HTERT RPE-1 (cell line): Measurements from ENCODE around the gene ACOT9.
"Not testable (repeated sequence)": the region's sequence is repeated elsewhere in the genome, so short reads cannot be mapped to it uniquely, and the experiment has no call there.

Experiments
- in situ Hi-C: fragments of 300-500 bp; cut with MboI; formaldehyde crosslinking; loops from 4 replicates; pipeline ENCODE4 v1.14.3; 2020; ENCODE audit warnings: low sequenced_read_pairs

ACOT9 gene, protein sequence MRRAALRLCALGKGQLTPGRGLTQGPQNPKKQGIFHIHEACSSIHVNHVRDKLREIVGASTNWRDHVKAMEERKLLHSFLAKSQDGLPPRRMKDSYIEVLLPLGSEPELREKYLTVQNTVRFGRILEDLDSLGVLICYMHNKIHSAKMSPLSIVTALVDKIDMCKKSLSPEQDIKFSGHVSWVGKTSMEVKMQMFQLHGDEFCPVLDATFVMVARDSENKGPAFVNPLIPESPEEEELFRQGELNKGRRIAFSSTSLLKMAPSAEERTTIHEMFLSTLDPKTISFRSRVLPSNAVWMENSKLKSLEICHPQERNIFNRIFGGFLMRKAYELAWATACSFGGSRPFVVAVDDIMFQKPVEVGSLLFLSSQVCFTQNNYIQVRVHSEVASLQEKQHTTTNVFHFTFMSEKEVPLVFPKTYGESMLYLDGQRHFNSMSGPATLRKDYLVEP

DNA sequence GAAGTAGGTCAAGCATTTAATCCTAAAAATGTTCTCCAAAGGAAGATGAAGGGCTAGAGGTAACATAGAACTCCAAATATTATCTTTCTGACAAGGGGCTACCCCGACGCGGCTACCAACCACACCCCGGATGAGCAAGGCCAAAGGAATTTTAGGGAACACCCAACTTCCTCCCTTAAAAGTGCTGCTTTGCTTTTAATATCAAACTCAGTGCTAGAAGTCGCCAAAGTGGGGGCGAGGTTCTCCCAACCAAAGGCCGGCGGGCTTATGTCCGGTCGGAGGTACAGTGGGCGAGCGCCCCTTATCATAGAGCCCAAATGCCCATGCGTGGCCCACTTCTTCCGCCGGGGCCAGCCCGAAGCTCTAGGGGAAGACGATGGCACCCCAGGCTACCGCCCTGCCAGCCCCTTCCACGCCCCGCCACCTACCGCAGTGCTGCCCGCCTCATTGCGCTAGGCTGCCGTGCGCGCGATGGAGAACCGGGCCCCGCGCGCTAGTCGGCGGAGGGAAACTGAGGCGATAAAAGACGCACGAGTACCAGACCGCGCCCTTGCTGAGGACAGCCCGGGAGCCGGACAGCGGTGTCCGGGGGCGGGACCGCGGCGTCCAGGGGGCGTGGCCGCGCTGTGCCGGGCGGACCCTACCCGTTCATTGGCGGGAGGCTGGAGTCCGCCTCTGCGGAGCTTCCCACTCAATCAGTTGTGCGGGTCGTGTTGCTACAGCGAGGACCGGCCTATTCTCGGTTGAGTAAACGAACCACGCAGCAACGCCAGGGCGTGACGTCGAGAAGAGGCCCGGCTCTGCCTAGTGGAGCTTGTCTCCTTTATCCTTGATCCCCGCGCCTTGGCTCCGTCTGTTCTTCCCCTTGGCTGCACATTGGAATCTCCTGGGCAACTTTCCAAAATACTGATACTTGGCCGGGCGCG is at the start of gene ACOT9:
Gene ACOT9 (minus strand): TSS at position 580 of the 926 bp plus-strand sequence. CDS start 132 bp downstream, at position 448.
- in situ Hi-C loops = no loop called here

DNA sequence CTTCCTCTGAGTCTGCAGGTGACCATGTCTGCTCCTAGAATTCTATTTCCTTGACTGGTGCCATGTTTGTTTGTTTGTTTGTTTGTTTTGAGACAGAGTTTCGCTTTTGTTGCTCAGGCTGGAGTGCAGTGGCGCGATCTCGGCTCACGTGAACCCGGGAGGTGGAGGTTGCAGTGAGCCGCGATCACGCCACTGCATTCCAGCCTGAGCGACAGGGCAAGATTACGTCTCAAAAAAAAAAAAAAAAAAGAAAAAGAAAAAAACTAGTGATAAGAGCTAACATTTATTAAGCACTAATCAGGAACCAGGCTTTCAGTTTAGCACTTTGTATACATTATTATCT is 47.0 kb upstream of the ACOT9 start:
- in situ Hi-C loops = no loop called here

DNA sequence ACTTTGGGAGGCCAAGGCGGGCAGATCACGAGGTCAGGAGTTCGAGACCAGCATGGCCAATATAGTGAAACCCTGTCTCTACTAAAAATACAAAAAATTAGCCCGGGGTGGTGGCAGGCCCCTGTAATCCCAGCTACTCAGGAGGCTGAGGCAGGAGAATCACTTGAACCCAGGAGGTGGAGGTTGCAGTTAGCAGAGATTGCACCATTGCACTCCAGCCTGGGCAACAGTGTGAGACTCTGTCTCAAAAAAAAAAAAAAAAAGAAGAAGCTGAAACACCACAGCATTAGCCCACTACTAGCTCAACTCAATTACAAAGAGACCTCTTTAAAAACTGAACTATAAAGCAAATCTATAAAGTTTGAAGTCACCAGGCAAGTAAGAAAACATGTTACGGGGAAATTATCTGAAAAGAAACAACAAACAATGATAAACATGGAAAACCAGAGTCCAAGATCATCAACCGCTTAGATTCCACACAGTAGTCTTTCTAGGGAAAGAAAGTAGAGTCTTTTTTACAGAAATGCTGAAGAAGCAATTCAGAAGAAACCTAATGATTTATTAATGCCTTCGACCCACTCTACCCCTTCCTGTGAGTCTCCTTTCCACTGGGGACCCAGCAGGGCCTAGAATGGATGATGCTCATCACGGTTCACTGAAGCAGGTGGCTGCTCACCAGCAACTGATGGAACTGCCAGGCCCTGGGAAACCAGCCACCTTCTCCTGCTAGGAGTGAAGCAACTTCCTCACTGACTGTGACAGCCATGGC is 46.5 kb upstream of the ACOT9 start:
- in situ Hi-C loops = no loop called here

DNA sequence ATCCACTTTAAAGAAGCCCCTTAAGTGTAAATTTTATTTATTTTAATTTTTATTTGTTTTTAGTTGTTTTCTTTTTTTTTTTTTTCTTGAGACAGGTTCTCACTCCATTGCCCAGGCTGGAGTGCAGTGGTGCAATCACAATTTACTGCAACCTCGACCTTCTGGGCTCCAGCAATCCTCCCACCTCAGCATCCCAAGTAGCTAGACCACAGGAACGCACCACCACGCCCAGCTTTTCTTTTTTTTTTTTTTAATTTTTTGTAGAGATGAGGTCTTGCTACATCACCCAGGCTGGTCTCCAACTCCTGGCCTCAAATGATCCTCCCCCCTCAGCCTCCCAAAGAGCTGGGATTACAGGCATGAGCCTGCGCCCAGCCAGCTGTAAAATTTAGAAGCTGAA is 45.9 kb upstream of the ACOT9 start:
- in situ Hi-C loops = no loop called here

DNA sequence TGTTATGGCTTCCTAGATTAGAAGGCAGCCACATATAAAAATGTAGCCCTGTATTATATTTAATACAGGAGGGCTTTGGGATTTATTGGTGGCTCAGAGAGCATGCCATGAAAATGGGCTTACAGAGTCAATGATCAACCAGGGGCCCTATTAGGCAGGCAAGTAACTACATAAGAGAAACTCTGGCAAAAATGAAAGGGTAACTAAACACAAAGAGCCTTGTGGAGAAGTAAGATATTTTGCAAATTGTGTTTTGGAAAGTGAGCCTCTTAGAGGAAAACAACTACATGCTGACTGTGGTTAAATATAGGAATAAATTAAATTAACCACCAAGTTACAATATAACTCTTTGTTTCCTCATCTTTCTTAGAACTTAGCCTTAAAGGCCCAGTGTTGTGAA is 45.4 kb upstream of the ACOT9 start:
- in situ Hi-C loops = no loop called here

DNA sequence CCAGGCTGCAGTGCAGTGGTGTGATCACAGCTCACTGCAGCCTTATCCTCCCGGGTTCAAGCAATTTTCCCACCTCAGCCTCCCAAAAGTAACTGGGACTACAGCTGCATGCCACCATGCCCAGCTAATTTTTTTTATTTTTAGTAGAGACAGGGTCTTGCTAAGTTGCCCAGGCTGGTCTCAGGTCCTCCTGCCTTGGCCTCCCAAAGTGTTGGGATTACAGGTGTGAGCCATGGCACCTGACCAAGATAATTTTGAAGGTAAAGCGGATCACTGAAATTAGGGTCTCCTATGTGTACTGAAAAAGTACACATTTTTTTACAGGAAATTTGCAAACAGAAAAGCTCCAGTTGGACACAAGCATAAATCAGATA is 44.7 kb upstream of the ACOT9 start:
- in situ Hi-C loops = no loop called here

DNA sequence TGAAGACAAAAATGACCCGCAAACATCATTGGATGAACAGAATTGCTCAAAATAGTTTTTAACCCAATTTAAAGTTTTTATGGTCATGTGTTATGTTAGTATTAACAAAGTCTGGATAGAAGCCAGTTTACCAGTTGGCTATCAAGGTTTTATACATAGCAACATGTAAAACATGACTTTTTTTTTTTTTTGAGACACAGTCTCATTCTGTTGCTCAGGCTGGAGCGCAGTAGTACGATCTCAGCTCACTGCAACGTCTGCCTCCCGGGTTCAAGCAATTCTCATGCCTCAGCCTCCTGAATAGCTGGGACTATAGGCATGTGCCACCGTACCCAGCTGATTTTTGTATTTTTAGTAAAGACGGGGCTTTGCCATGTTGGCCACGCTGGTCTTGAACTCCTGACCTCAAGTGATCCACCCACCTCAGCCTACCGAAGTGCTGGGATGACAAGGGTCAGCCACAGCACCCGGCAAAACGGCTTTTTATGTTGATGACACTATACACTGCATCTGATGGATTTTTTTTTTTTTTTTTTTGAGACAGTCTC is 43.3 kb upstream of the ACOT9 start:
- in situ Hi-C loops = no loop called here

DNA sequence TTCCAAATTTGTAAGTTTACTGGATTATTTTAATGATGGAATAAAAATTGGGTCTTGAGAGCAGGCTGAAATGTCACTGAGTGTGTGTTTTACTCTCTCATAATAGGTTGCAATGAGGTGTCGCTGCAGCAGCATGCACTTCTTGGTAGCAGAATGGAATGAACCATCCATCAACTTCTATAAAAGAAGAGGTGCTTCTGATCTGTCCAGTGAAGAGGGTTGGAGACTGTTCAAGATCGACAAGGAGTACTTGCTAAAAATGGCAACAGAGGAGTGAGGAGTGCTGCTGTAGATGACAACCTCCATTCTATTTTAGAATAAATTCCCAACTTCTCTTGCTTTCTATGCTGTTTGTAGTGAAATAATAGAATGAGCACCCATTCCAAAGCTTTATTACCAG is 42.5 kb upstream of the ACOT9 start:
- in situ Hi-C loops = no loop called here

DNA sequence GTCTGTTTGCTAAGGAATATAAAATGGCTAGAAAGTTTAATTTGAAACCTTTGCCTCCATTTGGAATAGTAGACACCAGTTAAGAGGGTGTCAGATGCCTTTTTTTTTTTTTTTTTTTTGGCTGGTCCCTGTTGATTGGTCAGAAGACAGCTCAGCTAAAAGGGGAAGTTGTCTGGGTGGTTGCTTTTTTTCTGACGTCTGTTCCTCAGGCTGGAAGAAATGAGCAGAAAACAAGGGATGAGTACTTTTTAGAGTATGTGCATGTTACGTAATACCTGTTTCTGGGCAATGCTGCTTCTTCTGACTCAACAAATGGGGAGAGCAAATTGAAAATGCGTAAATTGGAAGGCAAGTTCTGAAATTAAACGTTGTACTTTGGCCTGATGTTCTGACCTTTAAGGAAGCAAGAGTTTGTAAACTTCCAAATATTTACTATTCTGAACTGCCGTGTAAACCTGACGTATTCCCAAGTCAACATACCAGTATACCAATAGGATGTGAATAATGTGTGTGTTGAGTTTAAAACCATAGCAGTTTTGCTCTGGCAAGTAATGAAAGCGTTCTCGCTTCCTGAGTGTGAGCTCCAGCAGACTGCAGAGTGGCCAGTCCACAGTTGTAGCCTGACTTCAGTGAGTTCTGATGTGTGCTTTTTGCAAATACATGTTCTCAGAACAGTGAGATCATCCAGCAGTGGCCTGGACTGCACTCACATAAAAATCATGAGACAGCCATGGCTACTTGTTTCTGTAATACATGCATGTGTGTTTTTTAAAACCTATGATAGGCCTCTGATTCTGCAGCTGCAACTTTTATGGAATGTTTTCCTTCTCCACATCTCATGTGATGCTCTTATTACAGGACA is 41.6 kb upstream of the ACOT9 start:
- in situ Hi-C loops = no loop called here

DNA sequence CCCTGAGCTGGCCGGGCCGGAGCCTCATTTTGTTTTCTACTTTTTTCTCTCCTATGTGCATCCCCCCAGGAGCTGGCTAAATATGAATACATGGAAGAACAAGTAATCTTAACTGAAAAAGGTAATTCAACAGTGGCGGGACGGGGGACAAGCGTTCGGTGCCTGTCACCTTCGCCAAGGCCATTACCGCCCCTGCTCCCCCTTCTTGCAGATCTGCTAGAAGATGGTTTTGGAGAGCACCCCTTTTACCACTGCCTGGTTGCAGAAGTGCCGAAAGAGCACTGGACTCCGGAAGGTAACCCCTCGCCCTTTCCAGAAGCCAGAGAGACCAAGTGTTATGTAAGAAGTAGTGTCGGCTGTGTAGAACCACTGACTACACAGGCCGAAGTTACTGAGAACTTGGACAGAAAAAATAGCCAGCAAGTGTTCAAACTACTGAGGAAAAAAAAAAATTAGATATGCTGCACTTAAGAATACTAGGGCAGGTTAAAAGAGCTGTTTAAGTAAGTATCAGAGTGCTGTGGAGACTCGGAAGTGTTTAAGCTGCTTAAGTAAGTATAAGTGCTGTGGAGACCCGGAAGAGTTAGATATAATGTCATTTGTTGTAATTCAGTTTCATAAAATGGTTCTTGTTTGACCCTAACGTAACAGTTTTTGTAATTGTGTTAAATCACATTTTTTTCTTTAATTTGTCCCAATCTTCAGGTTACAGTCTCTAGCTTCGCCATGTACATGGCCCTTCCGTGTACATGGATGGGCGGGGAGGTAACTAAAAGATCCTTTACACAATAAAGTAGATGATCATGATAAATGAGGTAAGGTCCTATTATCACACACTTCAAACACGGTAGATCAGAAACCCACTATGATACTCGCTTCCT is 40.8 kb upstream of the ACOT9 start:
- in situ Hi-C loops = no loop called here

DNA sequence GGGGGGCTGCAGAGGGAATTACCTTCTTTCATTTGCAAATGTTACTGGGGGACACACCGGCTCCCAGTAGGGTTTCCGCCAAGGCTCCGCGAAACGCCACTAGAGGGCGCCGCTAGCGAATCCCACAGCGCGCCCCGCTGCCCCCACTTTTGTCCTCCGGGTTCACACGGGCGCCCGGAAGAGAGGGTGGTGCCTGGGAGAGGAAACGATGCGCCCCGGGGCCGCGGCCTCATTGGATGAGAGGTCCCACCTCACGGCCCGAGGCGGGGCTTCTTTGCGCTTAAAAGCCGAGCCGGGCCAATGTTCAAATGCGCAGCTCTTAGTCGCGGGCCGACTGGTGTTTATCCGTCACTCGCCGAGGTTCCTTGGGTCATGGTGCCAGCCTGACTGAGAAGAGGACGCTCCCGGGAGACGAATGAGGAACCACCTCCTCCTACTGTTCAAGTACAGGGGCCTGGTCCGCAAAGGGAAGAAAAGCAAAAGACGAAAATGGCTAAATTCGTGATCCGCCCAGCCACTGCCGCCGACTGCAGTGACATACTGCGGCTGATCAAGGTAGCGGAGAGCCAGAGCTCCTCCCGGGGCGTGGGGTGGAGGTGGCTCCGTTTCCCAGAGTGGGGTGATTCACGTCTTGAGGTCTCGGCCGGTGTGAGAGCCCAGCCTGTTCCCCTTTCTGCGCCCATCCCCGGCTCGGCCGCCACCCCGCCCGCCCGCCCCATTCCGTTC is 40.0 kb upstream of the ACOT9 start, which contains the start of gene SAT1:
Gene SAT1 (plus strand): TSS at position 311 of the 726 bp plus-strand sequence. CDS start 179 bp downstream, at position 490.
- in situ Hi-C loops = no loop called here

DNA sequence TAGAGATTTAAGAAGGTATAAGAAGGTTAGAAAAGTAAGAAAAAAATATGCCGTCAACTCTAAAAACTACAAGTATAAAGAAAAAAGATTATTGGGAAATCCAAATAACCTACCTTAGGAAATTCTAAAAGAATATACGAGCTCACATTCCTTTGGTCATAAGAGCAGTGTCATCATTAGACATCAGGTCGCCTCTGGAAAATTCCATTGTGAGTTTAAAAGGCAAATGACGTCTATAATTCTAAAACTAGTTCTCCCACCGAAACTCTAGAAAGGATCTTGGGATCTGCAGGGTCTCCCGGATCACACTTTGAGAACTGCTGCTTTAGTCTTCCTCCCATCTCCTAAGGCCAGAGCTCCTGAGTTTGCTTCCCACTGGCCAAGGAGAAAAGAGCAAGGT is 39.4 kb upstream of the ACOT9 start:
- in situ Hi-C loops = no loop called here

DNA sequence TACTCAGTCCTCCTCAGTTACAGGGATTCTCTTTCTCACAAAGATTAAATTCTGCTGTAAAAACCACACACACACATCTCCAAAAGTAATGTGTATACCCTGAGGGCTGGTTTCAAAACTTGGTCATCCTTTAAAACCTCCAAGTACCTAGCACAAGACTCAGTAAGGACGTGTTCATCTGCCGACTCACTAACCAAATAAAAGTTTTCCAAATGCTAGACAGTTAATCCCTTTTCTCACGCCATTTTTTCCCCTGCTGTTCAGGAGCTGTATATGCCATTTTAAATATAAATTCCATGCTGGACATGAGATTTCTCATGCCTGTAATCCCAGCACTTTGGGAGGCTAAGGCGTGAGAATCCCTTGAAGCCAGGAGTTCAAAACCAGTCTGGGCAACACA is 35.9 kb upstream of the ACOT9 start:
- in situ Hi-C loops = no loop called here

DNA sequence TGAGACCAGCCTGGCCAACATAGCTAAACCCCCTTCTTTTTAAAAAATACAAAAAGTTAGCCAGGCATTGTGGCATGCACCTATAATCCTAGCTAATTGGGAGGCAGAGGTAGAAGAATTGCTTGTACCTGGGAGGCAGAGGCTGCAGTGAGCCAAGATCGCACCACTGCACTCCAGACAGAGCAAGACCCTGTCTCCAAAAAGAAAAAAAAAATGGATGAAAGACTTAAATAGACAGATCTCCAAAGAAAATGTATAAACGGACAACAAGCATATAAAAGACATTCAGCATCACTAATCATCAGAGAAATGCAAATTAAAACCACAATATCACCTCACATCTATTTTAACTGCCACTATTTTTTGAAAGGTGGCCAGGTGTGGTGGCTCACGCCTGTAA is 33.3 kb upstream of the ACOT9 start:
- in situ Hi-C loops = no loop called here

DNA sequence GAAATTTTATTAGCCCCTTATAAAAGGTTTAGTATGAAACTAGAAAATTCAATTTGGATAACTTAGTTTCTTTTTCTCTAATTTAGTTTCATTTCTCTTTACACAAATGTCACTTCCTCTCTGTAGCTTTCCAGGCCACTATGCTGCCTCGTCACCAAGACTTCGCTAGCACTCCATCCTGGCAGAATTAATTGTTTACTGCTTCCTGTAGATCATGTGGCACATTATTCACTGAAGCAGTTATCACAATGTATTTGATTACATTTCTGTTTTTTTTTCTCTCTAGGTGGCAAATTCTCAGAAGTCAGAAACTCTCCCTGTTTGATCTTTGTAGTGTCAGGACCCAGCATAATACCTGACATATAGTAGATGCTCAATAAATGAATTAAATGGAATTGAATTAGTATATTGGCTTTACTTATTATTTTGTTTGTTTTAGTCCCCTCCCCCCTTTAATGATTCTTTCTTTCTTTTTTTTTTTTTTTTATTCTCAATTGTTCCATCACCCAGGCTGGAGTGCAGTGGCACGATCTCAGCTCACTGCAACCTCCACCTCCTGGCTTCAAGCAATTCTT is 30.6 kb upstream of the ACOT9 start:
- in situ Hi-C loops = no loop called here

DNA sequence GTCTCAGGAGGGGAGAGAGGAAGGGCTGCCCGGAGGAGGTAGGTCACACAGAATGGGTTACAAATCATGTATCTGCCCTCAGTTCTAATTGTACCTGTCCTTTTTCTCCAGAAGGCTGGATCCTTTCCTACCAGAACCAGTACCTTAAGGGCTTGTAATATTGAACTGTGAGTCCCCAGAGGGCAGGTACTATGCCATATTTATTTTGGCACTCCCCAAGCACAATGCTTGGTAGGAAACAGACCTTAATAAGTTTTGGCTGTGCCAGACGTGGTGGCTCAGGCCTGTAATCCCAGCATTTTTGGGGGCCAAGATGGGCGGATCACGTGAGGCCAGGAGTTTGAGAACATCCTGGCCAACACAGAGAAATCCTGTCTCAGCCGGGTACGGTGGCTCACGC is 28.0 kb upstream of the ACOT9 start:
- in situ Hi-C loops = not testable (repeated sequence)

DNA sequence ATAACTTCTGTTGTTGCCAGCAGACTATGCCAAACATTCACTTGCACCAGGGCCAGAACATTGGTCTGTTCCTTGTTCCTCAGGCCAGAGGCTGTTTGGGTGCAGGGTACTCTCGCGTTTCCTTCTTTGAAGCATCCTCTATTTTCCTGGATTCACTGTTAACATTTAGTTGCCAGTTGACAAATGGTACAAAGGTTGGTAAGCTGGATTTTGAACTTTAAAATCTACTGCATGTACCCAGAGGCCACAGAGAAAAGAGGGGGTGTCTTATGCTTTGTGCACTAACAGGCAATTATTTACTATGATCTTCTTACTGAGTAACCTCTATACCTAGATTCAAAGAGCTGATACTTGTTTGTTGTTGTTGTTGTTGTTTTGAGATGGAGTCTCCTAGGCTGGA is 27.1 kb upstream of the ACOT9 start:
- in situ Hi-C loops = no loop called here
